Measurements from ENCODE around the gene HGF.

DNA sequence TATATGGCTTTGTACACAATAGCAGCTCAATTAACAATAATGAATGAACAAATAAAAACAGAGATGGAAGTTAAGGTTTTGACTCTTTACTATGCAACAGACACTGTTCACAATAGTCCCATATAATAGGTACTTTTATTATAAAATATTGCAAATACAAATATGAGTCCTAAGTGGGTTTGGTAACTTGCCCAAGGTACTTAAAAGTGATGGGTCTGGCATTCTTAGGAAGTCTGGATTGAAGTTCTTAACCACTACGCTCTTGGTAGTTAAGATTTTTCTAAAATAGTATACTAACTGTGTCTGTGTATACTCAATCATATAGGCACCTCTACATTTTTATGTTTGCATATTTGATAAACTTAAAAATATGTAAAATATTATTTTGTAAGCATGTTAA lies 55.5 kb downstream of the HGF start:
- TF ChIP-seq, protein P1, sequence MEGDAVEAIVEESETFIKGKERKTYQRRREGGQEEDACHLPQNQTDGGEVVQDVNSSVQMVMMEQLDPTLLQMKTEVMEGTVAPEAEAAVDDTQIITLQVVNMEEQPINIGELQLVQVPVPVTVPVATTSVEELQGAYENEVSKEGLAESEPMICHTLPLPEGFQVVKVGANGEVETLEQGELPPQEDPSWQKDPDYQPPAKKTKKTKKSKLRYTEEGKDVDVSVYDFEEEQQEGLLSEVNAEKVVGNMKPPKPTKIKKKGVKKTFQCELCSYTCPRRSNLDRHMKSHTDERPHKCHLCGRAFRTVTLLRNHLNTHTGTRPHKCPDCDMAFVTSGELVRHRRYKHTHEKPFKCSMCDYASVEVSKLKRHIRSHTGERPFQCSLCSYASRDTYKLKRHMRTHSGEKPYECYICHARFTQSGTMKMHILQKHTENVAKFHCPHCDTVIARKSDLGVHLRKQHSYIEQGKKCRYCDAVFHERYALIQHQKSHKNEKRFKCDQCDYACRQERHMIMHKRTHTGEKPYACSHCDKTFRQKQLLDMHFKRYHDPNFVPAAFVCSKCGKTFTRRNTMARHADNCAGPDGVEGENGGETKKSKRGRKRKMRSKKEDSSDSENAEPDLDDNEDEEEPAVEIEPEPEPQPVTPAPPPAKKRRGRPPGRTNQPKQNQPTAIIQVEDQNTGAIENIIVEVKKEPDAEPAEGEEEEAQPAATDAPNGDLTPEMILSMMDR (conservative IDR thresholded peaks at IDR 0.05; ENCODE audit: low read length) = no peak
- TF ChIP-seq EZH2phosphoT487 (IDR thresholded peaks at IDR 0.05; ENCODE audit: borderline replicate concordance, low read depth, low read length) = no peak
